Astrocyte of the spinal cord (primary cell): ENCODE data around the gene TMEM115.

Experiments used
- DNase-seq: peaks from one replicate; pipeline ENCODE4 v3.0.0; 2011; ENCODE audit warnings: low read depth, low spot score
- H3K4me3 ChIP-seq: 2 replicates; pipeline ENCODE4 v1.5.1; 2011; ENCODE audit warnings: low read depth, mild to moderate bottlenecking, low read length, moderate library complexity
- CTCF ChIP-seq: IDR thresholded peaks from 2 replicates; pipeline ENCODE4 v1.5.1; 2012; ENCODE audit warnings: low read depth, mild to moderate bottlenecking, low read length, inconsistent platforms
- in situ Hi-C: cut with HindIII; loops from 2 replicates; pipeline ENCODE4 v1.10.0; 2017; ENCODE audit warnings: low sequenced_read_pairs

TMEM115 gene, protein sequence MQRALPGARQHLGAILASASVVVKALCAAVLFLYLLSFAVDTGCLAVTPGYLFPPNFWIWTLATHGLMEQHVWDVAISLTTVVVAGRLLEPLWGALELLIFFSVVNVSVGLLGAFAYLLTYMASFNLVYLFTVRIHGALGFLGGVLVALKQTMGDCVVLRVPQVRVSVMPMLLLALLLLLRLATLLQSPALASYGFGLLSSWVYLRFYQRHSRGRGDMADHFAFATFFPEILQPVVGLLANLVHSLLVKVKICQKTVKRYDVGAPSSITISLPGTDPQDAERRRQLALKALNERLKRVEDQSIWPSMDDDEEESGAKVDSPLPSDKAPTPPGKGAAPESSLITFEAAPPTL

GRCh38 chr3:50358911-50359759, at the start of gene TMEM115:
TMEM115 (minus strand) TSS chr3:50359521; CDS start chr3:50359063, 458 bp downstream.
- peak within 1 kb of the TSS; percentile 88 for H3K4me3 ChIP-seq
- no peak for TF ChIP-seq CTCF
- in situ Hi-C loops: no loop called here
- peak; percentile 98 for DNase-seq

GRCh38 chr3:50408443-50408944, 49.2 kb upstream of the TMEM115 start:
- no peak overlapping the region for H3K4me3 ChIP-seq
- DNase-seq: no peak
- in situ Hi-C loops: no loop called here
- no peak for TF ChIP-seq CTCF

- DNase-seq: no peak
- no peak overlapping the region for H3K4me3 ChIP-seq
- in situ Hi-C loops: no loop called here
- no peak for TF ChIP-seq CTCF
Observed at GRCh38 chr3:50406487-50406886, 47.2 kb upstream of the TMEM115 start.

- H3K4me3 ChIP-seq: no peak overlapping the region
- in situ Hi-C loops: no loop called here
- DNase-seq: no peak
- TF ChIP-seq CTCF: no peak
Observed at GRCh38 chr3:50405249-50405648, 45.9 kb upstream of the TMEM115 start.

DNA sequence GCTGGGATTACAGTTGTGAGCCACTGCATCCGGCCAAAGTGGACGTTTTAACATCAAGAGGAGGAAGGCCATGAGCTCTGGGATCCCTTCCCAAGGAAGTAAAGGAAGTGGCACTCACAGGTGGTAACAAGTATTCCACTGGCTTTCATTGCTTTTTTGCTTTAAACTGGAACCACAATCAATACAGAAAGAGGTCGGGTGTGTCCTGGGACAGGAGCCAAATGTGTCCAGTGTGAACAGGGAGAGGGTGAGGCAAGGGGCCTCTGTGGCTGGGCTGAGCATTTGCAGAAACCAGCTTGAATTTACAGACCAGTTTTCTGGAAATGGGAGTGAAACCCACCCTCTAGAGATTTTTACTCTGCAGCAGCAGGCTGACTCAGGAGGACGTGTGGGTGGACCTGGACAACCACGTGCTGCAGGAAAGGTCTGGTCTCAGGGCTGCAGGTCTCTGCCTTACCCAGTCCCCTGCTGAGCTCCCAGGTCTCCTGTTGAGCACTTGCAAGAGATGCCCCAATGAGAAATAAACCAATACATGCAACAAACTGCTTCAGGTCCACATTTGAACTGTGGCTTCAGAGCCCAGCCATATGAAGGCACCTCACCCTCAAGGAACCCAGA, 42.8 kb upstream of the TMEM115 start:
- TF ChIP-seq CTCF: no peak
- in situ Hi-C loops: no loop called here
- no peak for DNase-seq
- H3K4me3 ChIP-seq: no peak overlapping the region

GRCh38 chr3:50396502-50396901, 37.2 kb upstream of the TMEM115 start:
- TF ChIP-seq CTCF: no peak
- DNase-seq: no peak
- H3K4me3 ChIP-seq: no peak overlapping the region
- in situ Hi-C loops: no loop called here
